Measurements from ENCODE around the gene LLGL2. TPM values are rescaled to one million over a fixed set of nuclear protein-coding genes. Genes with fewer than 3 reads are reported as not detected.
"Not testable (repeated sequence)": the region's sequence is repeated elsewhere in the genome, so short reads cannot be mapped to it uniquely, and the experiment has no call there.

The LLGL2 gene
- total RNA-seq, 1 experiment from 2014 or later, result 19.8 TPM

- no peak for DNase-seq (ENCODE audit: unreplicated experiment)
- Mint-ChIP-seq H3K9me3 (ENCODE audit: unreplicated experiment) (no peaks in the 10 kb centered on the region), H3K4me1 (ENCODE audit: insufficient read depth, unreplicated experiment) (no peaks in the 10 kb centered on the region), H3K27me3 (ENCODE audit: insufficient read depth, unreplicated experiment) (no peaks in the 10 kb centered on the region), H3K27ac (ENCODE audit: low read depth, unreplicated experiment) (no peak overlapping the region), H3K4me3 (ENCODE audit: unreplicated experiment) (no peak overlapping the region), H3K36me3 (ENCODE audit: insufficient read depth, unreplicated experiment) (peaks cover 13% of the 10 kb centered on the region)
- ChIA-PET CTCF (interaction anchor here (0.6 kb wide), 1 partner anchor 36 kb away, joined by 4 read pairs; no protein-coding TSS in a partner anchor), POLR2A (no interaction called here)
- BruUV-seq (replicated peaks), result no TSS peak
- intact Hi-C loops (cut with micrococcal nuclease), result no loop called here
- TF ChIP-seq CTCF (IDR thresholded peaks at IDR 0.05; ENCODE audit: unreplicated experiment), result no peak
Measured at GRCh38 chr17:75574404-75575036, 49.0 kb downstream of the LLGL2 start.

GRCh38 chr17:75575197-75575596, 49.7 kb downstream of the LLGL2 start:
- CTCF ChIA-PET, result no interaction called here
- Mint-ChIP-seq H3K36me3 (ENCODE audit: insufficient read depth, unreplicated experiment) (peaks cover 13% of the 10 kb centered on the region), H3K4me1 (ENCODE audit: insufficient read depth, unreplicated experiment) (no peaks in the 10 kb centered on the region), H3K27me3 (ENCODE audit: insufficient read depth, unreplicated experiment) (no peaks in the 10 kb centered on the region), H3K4me3 (ENCODE audit: unreplicated experiment) (no peak overlapping the region), H3K9me3 (ENCODE audit: unreplicated experiment) (peaks cover under 1% of the 10 kb centered on the region), H3K27ac (ENCODE audit: low read depth, unreplicated experiment) (no peak overlapping the region)
- BruUV-seq (replicated peaks), result no TSS peak
- no peak for TF ChIP-seq CTCF (IDR thresholded peaks at IDR 0.05; ENCODE audit: unreplicated experiment)
- POLR2A ChIA-PET, result no interaction called here
- intact Hi-C loops (cut with micrococcal nuclease), result no loop called here
- DNase-seq (ENCODE audit: unreplicated experiment), result no peak

- ChIA-PET POLR2A (interaction anchor here (1.6 kb wide), 1 partner anchor 10 kb away, joined by 4 read pairs; no protein-coding TSS in a partner anchor), CTCF (no interaction called here)
- H3K4me3 Mint-ChIP-seq (ENCODE audit: unreplicated experiment), result no peak overlapping the region
- intact Hi-C loops (cut with micrococcal nuclease), result no loop called here
- H3K4me1 Mint-ChIP-seq (ENCODE audit: insufficient read depth, unreplicated experiment), result no peaks in the 10 kb centered on the region
- no TSS peak for BruUV-seq (replicated peaks)
- no peak for DNase-seq (ENCODE audit: unreplicated experiment)
- no peak overlapping the region for H3K27ac Mint-ChIP-seq (ENCODE audit: low read depth, unreplicated experiment)
- peaks cover 17% of the 10 kb centered on the region for H3K36me3 Mint-ChIP-seq (ENCODE audit: insufficient read depth, unreplicated experiment)
- TF ChIP-seq CTCF (IDR thresholded peaks at IDR 0.05; ENCODE audit: unreplicated experiment), result no peak
- H3K27me3 Mint-ChIP-seq (ENCODE audit: insufficient read depth, unreplicated experiment), result no peaks in the 10 kb centered on the region
- peaks cover 6% of the 10 kb centered on the region for H3K9me3 Mint-ChIP-seq (ENCODE audit: unreplicated experiment)
Measured at GRCh38 chr17:75575728-75576127, 50.2 kb downstream of the LLGL2 start.

GRCh38 chr17:75576661-75577060, 51.2 kb downstream of the LLGL2 start:
- intact Hi-C loops (cut with micrococcal nuclease), result no loop called here
- no peak for DNase-seq (ENCODE audit: unreplicated experiment)
- Mint-ChIP-seq H3K4me1 (ENCODE audit: insufficient read depth, unreplicated experiment) (no peaks in the 10 kb centered on the region), H3K27ac (ENCODE audit: low read depth, unreplicated experiment) (no peak overlapping the region), H3K27me3 (ENCODE audit: insufficient read depth, unreplicated experiment) (no peaks in the 10 kb centered on the region), H3K36me3 (ENCODE audit: insufficient read depth, unreplicated experiment) (peaks cover 17% of the 10 kb centered on the region), H3K4me3 (ENCODE audit: unreplicated experiment) (no peak overlapping the region), H3K9me3 (ENCODE audit: unreplicated experiment) (peaks cover 8% of the 10 kb centered on the region)
- POLR2A ChIA-PET, result interaction anchor here (1.6 kb wide), 1 partner anchor 11 kb away, joined by 4 read pairs; no protein-coding TSS in a partner anchor
- CTCF ChIA-PET, result no interaction called here
- BruUV-seq (replicated peaks), result no TSS peak
- no peak for TF ChIP-seq CTCF (IDR thresholded peaks at IDR 0.05; ENCODE audit: unreplicated experiment)

GRCh38 chr17:75581121-75581725, 55.7 kb downstream of the LLGL2 start:
- intact Hi-C loops (cut with micrococcal nuclease); H3K4me3 Mint-ChIP-seq (ENCODE audit: unreplicated experiment); H3K27me3 Mint-ChIP-seq (ENCODE audit: insufficient read depth, unreplicated experiment); H3K4me1 Mint-ChIP-seq (ENCODE audit: insufficient read depth, unreplicated experiment); BruUV-seq (replicated peaks); H3K27ac Mint-ChIP-seq (ENCODE audit: low read depth, unreplicated experiment); DNase-seq (ENCODE audit: unreplicated experiment); H3K9me3 Mint-ChIP-seq (ENCODE audit: unreplicated experiment): not testable (repeated sequence)
- peaks cover 11% of the 10 kb centered on the region for H3K36me3 Mint-ChIP-seq (ENCODE audit: insufficient read depth, unreplicated experiment)
- CTCF ChIA-PET, result interaction anchor here (0.6 kb wide), 2 partner anchors 45 to 76 kb away, joined by 3 read pairs; no protein-coding TSS in a partner anchor
- POLR2A ChIA-PET, result interaction anchor here (0.6 kb wide), 1 partner anchor 86 kb away, joined by 3 read pairs; the partner anchor contains the start of genes RECQL5 and SAP30BP

- CTCF ChIA-PET, result interaction anchor here (0.6 to 1.5 kb wide), 6 partner anchors 18 to 697 kb away, joined by 3 to 7 read pairs (median 4); no protein-coding TSS in a partner anchor
- BruUV-seq (replicated peaks); H3K27ac Mint-ChIP-seq (ENCODE audit: low read depth, unreplicated experiment); intact Hi-C loops (cut with micrococcal nuclease); H3K27me3 Mint-ChIP-seq (ENCODE audit: insufficient read depth, unreplicated experiment); DNase-seq (ENCODE audit: unreplicated experiment); H3K9me3 Mint-ChIP-seq (ENCODE audit: unreplicated experiment); H3K36me3 Mint-ChIP-seq (ENCODE audit: insufficient read depth, unreplicated experiment); POLR2A ChIA-PET; H3K4me3 Mint-ChIP-seq (ENCODE audit: unreplicated experiment); H3K4me1 Mint-ChIP-seq (ENCODE audit: insufficient read depth, unreplicated experiment): not testable (repeated sequence)
Measured at GRCh38 chr17:75583197-75583596, 57.7 kb downstream of the LLGL2 start.
